MM.1S (cell line): Measurements from ENCODE around the gene THAP10.

ENCODE experiments used
- EZH2 ChIP-seq: fragments of 300-600 bp; sonication (generic); optimal IDR thresholded peaks from 2 replicates; pipeline ENCODE3; 2017; ENCODE audit warnings: low read depth, mild to moderate bottlenecking, antibody characterized with exemption, low read length, mixed read lengths
- TF ChIP-seq, protein P1 (sequence below): fragments of 300-600 bp; sonication (generic); IDR thresholded peaks from 2 replicates; pipeline ENCODE4 v1.5.1; 2016; ENCODE audit warnings: antibody characterized with exemption, low read length, mixed read lengths

DNA sequence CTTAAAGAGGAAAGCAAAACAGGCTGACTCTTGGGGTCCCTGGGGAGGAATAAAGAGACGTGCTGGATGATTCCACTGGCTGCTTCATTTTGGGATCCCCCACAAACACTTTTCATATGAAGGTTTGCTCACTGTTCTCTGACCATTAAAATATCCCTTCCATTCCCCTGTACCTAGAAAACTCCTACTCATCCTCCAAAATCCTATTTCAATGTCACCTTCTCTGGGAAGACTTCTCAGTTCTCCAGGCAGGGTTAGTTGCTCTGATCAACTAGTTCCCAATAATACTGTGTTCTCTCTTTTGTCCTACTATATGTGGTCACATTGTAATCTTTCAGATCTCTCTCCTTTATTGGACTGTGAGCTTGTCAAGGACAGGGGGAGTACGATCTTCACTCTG lies 57.2 kb downstream of the THAP10 start:
- TF ChIP-seq, protein P1, sequence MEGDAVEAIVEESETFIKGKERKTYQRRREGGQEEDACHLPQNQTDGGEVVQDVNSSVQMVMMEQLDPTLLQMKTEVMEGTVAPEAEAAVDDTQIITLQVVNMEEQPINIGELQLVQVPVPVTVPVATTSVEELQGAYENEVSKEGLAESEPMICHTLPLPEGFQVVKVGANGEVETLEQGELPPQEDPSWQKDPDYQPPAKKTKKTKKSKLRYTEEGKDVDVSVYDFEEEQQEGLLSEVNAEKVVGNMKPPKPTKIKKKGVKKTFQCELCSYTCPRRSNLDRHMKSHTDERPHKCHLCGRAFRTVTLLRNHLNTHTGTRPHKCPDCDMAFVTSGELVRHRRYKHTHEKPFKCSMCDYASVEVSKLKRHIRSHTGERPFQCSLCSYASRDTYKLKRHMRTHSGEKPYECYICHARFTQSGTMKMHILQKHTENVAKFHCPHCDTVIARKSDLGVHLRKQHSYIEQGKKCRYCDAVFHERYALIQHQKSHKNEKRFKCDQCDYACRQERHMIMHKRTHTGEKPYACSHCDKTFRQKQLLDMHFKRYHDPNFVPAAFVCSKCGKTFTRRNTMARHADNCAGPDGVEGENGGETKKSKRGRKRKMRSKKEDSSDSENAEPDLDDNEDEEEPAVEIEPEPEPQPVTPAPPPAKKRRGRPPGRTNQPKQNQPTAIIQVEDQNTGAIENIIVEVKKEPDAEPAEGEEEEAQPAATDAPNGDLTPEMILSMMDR, result no peak
- no peak for TF ChIP-seq EZH2
